Measurements from ENCODE around the gene SLC2A1.

DNA sequence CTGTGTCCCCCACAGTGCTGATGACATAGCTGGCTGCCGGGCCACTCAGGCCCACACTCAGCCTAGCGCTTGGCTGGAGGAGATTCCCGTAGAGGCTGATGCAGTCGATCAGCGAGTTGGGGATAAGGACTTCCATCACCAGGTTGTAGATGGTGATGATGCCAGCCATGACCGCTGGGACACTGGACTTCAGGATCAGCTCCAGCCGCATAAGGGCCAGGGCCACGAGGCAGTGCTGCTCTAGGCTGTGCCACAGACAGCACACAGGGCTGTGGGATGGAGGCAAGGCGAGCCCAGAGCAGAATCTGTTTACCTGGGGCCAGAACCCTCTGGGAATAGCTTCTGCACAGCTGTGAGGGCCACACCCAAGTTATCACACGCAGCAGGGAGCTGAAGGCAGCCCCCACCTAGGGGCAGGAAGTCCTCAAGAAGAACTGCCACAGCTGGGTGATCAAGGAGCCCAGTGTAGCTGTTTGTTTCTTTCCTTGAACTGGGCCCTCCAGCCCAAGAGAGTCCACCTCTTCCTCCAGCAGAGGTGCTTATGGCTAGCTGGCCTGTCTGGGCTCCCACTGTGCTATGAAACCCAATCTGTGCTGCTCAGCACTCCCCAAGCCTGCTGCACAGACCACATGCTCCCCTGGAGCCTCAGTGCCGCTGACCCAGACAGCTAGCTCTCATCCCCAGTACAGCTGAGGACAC lies 6.2 kb downstream of the SLC2A1 start:
- TF ChIP-seq, protein P1, sequence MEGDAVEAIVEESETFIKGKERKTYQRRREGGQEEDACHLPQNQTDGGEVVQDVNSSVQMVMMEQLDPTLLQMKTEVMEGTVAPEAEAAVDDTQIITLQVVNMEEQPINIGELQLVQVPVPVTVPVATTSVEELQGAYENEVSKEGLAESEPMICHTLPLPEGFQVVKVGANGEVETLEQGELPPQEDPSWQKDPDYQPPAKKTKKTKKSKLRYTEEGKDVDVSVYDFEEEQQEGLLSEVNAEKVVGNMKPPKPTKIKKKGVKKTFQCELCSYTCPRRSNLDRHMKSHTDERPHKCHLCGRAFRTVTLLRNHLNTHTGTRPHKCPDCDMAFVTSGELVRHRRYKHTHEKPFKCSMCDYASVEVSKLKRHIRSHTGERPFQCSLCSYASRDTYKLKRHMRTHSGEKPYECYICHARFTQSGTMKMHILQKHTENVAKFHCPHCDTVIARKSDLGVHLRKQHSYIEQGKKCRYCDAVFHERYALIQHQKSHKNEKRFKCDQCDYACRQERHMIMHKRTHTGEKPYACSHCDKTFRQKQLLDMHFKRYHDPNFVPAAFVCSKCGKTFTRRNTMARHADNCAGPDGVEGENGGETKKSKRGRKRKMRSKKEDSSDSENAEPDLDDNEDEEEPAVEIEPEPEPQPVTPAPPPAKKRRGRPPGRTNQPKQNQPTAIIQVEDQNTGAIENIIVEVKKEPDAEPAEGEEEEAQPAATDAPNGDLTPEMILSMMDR (IDR thresholded peaks at IDR 0.05) = no peak
- TF ChIP-seq POLR2AphosphoS5 (IDR thresholded peaks at IDR 0.05) = no peak
